Measurements from ENCODE around the gene OST4.

Gene OST4

DNA sequence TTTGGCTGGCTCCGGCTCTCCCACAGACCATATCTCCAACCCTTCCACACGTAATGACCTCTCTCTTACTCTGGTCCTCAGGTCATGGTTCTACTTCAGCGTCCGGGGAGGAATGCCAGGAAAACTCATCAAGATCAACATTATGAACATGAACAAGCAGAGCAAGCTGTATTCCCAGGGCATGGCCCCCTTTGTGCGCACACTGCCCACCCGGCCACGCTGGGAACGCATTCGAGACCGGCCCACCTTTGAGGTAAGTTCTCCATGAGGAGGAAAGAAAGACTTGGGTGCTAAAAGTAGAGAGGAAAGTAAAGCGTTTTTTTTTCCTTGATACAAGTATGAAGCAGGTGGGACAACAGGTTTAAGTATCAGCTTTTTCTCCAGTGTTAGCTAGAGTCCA, 18.1 kb downstream of the OST4 start:
- Mint-ChIP-seq H3K27me3 (no peaks in the 10 kb centered on the region), H3K9me3 (peaks cover 0 to 6% of the 10 kb centered on the region in 2 donors)

GRCh38 chr2:27051902-27052645, 19.4 kb downstream of the OST4 start:
- H3K4me1 Mint-ChIP-seq = peaks cover 41% of the 10 kb centered on the region
- peaks cover 0 to 6% of the 10 kb centered on the region in 2 donors for H3K9me3 Mint-ChIP-seq
- H3K27ac Mint-ChIP-seq = peak overlapping the region; percentile 81 to 95
- ATAC-seq (no peak), DNase-seq (no peak)
- peak overlapping the region; percentile 86 to 95 for H3K4me3 Mint-ChIP-seq
- no peaks in the 10 kb centered on the region for H3K27me3 Mint-ChIP-seq

More for the DNA sequence above, 18.1 kb downstream of the OST4 start:
- DNase-seq (no peak), ATAC-seq (no peak)
- Mint-ChIP-seq H3K4me1 (peaks cover 41% of the 10 kb centered on the region), H3K4me3 (peak overlapping the region in 1 of 2 donors; percentile 1), H3K27ac (peak overlapping the region in 1 of 2 donors; percentile 24)

GRCh38 chr2:27050996-27051901, 20.2 kb downstream of the OST4 start, which contains the start of gene AGBL5:
Gene AGBL5 (plus strand): TSS chr2:27051668. CDS start chr2:27052959, 1,291 bp downstream.
- DNase-seq = peak; percentile 95 to 97
- Mint-ChIP-seq H3K27ac (peak within 1 kb of the TSS; percentile 98 to 100), H3K4me3 (peak within 1 kb of the TSS; percentile 89 to 95), H3K27me3 (no peaks in the 10 kb centered on the region), H3K9me3 (peaks cover 0 to 6% of the 10 kb centered on the region in 2 donors), H3K4me1 (peaks cover 41% of the 10 kb centered on the region)
- ATAC-seq = peak; percentile 84

- H3K27me3 Mint-ChIP-seq = no peaks in the 10 kb centered on the region
- H3K4me1 Mint-ChIP-seq = peaks cover 41% of the 10 kb centered on the region
- ATAC-seq (peak; percentile 75), DNase-seq (peak; percentile 94 to 95)
- H3K27ac Mint-ChIP-seq = peak overlapping the region; percentile 98 to 100
- peaks cover 0 to 6% of the 10 kb centered on the region in 2 donors for H3K9me3 Mint-ChIP-seq
- H3K4me3 Mint-ChIP-seq = peak overlapping the region; percentile 89 to 95
Observed at GRCh38 chr2:27050281-27050995, 21.0 kb downstream of the OST4 start.

DNA sequence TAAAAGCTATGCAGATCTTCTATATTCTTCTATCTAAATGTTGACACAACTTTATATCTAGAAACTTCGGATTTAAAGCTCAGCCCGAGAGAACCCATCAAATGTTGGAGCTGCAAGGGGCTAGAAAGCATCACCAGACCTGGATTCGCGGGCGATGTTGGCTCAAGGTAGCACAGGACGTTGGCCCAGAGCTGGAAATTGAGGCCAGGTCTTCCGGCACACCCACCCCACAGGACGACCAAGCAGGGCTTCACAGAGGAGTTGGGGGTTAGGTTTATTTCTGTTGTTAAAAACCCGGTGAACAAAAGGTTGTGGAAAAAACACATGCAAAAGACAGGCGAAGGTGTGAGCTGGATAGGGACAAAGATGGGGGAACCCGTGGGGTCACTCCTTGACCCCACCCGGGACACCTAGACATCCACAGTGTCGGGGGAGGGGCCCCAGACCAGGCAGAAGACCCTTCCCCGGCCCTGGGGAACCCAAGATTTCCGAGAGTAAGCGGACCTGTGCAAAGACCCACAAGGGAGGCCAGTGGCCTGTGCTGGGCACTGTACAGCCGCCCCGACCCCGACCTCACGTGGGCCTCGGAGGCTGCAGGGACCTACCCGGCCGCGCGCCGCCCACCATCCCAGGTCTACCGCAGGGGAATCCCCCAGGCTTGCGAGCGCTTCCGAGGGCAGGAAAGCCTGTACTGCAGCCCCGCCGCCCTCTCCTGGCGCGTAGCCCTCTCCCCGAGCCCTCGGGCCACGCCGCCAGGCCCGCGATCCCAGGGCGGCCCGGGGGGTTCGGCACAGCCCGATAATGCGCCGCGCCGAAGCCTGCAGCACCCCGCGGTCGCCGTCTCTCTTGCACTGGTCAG, 21.8 kb downstream of the OST4 start:
- H3K4me1 Mint-ChIP-seq = peaks cover 41% of the 10 kb centered on the region
- peak overlapping the region; percentile 89 to 95 for H3K4me3 Mint-ChIP-seq
- peaks cover 0 to 6% of the 10 kb centered on the region in 2 donors for H3K9me3 Mint-ChIP-seq
- ATAC-seq = peak; percentile 39
- peak overlapping the region; percentile 98 to 100 for H3K27ac Mint-ChIP-seq
- DNase-seq = peak; percentile 72 to 79
- no peaks in the 10 kb centered on the region for H3K27me3 Mint-ChIP-seq

GRCh38 chr2:27042985-27043634, 28.3 kb downstream of the OST4 start:
- no peak overlapping the region for H3K4me3 Mint-ChIP-seq
- ATAC-seq (no peak), DNase-seq (no peak)
- H3K4me1 Mint-ChIP-seq = no peaks in the 10 kb centered on the region
- no peaks in the 10 kb centered on the region for H3K27me3 Mint-ChIP-seq
- no peaks in the 10 kb centered on the region for H3K9me3 Mint-ChIP-seq
- H3K27ac Mint-ChIP-seq = no peak overlapping the region

- H3K27ac Mint-ChIP-seq = peak overlapping the region in 1 of 2 donors; percentile 20
- H3K4me3 Mint-ChIP-seq = no peak overlapping the region
- H3K9me3 Mint-ChIP-seq = no peaks in the 10 kb centered on the region
- no peak for ATAC-seq
- no peaks in the 10 kb centered on the region for H3K27me3 Mint-ChIP-seq
- no peak for DNase-seq
- H3K4me1 Mint-ChIP-seq = no peaks in the 10 kb centered on the region
Observed at GRCh38 chr2:27042159-27042661, 29.2 kb downstream of the OST4 start.

DNA sequence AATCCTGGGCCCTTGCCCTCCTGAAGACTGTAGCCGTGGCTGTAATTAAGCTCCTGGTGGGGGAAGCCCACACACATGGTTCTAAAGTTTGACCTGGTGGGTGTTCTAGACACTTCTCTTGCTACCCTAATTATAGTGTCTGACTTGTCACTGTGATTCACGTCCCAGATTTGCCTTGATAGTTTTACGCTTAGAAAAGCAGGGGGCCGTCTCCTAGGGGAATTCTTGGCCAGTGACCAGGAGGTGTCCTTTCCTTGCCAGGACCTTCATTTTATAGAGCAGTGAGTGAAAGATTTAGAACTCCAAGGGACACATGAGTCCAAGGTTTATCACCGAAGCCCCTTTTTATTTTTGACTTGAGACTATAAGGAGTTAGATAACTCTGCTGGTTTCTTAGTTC, 29.7 kb downstream of the OST4 start:
- Mint-ChIP-seq H3K4me3 (no peak overlapping the region), H3K9me3 (no peaks in the 10 kb centered on the region)
- ATAC-seq = no peak

GRCh38 chr2:27040282-27040681, 31.2 kb downstream of the OST4 start:
- no peaks in the 10 kb centered on the region for H3K27me3 Mint-ChIP-seq
- DNase-seq (no peak), ATAC-seq (no peak)
- H3K4me1 Mint-ChIP-seq = peaks cover 13% of the 10 kb centered on the region
- H3K9me3 Mint-ChIP-seq = no peaks in the 10 kb centered on the region
- H3K27ac Mint-ChIP-seq = no peak overlapping the region
- H3K4me3 Mint-ChIP-seq = no peak overlapping the region

More for the DNA sequence above, 29.7 kb downstream of the OST4 start:
- H3K27ac Mint-ChIP-seq = no peak overlapping the region
- no peak for DNase-seq
- no peaks in the 10 kb centered on the region for H3K27me3 Mint-ChIP-seq
- no peaks in the 10 kb centered on the region for H3K4me1 Mint-ChIP-seq

- Mint-ChIP-seq H3K4me3 (no peak overlapping the region), H3K27me3 (no peaks in the 10 kb centered on the region), H3K27ac (peak overlapping the region in 1 of 2 donors; percentile 59), H3K4me1 (peaks cover 17% of the 10 kb centered on the region), H3K9me3 (no peaks in the 10 kb centered on the region)
- ATAC-seq (no peak), DNase-seq (no peak)
Observed at GRCh38 chr2:27039871-27040270, 31.6 kb downstream of the OST4 start.

DNA sequence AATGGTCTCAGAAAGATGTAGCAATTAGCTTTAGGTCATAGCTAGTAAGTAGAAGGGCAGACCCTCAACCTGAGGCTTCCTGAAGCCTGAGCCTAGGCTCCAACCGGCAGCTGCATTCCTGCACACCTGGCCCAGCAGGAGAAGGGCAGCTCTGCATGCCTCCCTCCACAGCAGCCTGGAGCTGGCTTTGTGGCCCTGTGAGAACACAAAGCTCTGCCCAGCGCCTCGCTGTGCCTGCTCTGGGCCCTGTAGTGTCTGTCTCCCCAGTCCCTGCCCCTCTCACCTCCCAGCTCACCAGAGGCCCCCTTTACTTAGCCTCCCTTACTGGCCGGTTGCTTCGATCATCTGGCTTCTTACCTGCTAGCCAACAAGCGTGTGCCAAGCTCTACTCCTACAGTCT, 32.0 kb downstream of the OST4 start:
- Mint-ChIP-seq H3K4me3 (no peak overlapping the region), H3K9me3 (no peaks in the 10 kb centered on the region), H3K27ac (peak overlapping the region in 1 of 2 donors; percentile 59), H3K4me1 (peaks cover 22% of the 10 kb centered on the region), H3K27me3 (no peaks in the 10 kb centered on the region)
- ATAC-seq (no peak), DNase-seq (no peak)

GRCh38 chr2:27038631-27039339, 32.7 kb downstream of the OST4 start:
- no peak for DNase-seq
- no peak for ATAC-seq
- peak overlapping the region in 1 of 2 donors; percentile 86 for H3K27ac Mint-ChIP-seq
- H3K4me1 Mint-ChIP-seq = peaks cover 28% of the 10 kb centered on the region
- H3K27me3 Mint-ChIP-seq = no peaks in the 10 kb centered on the region
- H3K4me3 Mint-ChIP-seq = no peak overlapping the region
- H3K9me3 Mint-ChIP-seq = no peaks in the 10 kb centered on the region

DNA sequence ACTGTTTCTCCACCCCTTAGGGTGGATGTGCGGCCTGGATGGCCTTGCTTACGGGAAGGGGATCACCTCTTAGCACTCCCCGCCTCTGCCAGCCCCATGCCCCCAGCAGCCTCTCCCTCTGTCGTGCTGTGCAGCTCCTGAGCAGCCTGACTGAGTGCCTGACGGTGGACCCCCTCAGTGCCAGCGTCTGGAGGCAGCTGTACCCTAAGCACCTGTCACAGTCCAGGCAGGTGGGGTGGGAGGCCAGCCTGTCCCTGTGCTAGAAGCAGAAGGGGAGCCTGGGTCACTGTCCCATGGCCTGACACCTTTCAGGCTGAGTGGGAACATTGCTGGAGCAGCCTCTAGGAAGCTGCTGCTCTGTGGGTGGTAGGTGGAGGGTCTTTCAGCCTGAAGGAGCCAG, 33.4 kb downstream of the OST4 start:
- DNase-seq (no peak), ATAC-seq (no peak)
- Mint-ChIP-seq H3K4me1 (peaks cover 34% of the 10 kb centered on the region), H3K4me3 (no peak overlapping the region), H3K27me3 (no peaks in the 10 kb centered on the region), H3K9me3 (no peaks in the 10 kb centered on the region), H3K27ac (no peak overlapping the region)
